GM19035 (cell line): ENCODE results near the gene BCL2L2.

Experiments used
- ATAC-seq: cut with Tn5 transposase; IDR thresholded peaks from one replicate; pipeline ENCODE4 v1.9.1; 2021; ENCODE audit not compliant: unreplicated experiment

BCL2L2 gene

DNA sequence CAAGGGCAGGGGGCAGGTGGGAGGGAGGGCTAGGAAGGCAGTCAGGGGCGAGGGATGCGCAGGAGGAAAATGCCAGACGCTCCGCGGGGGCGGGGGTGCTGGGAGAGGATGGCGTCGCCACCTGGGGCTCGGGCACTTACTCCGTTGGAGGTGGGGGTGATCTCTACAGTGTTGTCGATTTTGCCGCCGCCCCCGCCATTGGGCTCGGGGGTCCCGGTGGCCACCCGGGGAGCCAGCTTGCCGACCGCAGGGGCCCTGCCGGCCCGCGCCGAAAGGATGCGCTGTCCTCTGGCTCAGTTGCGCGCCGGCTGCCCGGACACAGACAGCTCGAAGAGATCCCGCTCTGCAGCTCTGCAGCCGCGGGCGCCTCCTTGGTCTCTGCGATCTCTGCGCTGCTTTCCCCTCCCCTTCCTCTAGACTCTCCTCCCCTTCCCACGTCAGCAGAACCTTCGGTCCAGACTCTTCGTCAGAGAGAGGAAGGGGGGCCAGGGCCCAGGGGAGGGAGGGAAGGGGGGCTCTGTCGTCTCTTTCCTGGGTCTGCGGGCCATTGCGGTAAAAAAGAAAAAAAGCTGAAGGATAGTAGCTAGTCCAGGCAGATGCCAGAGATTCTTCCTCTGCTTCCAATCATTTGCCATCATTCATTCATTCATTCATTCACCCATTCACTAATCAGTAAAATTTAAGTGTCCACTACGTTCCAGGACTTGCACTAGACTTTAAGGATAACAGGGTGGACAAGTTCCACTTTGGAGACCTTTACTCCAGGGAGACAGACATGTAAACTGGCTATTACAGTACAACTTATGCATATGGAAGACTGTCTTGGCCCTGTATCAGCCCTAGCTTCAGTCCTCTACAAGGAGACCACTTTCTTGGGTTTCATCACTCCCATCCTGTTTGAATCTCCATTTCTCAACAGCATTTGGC lies 46.1 kb downstream of the BCL2L2 start, which contains the start of gene SLC22A17:
TSS of gene SLC22A17 (minus strand) at position 382 of the 927 bp plus-strand sequence.
- no peak for ATAC-seq

GRCh38 chr14:23353433-23353780 lies 46.8 kb downstream of the BCL2L2 start:
- ATAC-seq: no peak

DNA sequence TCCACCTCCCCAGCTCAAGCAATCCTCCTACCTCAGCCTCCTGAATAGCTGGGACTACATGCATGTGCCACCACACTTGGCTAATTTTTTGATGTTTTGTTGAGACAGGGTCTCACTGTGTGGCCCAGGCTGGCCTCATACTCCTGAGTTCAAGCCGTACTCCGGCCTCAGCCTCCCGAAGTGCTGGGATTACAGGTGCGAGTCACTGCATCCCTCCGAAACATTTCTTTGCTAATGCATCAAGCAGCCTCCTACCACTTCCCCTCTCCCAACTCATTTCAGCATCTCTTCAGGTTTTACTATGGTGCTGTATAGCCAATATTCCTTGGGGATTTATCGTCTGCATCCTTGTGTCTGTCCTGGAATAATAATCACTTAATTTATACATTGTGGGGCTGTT lies 48.4 kb downstream of the BCL2L2 start:
- ATAC-seq: no peak

- ATAC-seq: no peak
Observed at GRCh38 chr14:23355871-23356435, 49.3 kb downstream of the BCL2L2 start.

DNA sequence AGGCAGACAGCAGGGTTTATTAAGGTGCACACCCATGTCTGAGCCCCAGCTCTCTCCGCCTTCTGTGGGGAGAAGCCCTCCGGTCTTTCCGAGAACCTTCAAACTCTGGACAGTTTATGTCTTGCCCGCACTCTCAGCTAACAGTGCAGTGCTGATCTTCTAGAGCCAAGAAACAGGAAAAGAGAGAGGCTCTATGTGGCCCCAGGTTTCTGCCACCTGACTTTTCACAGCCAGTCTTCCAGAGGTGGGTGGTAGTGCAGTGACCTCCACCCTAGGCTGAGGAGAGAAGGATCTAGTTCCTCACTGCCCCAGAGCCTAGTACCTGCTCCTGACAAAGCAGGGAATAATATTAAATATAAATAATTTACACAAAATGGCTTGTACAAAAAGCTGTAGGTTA lies 50.0 kb downstream of the BCL2L2 start:
- no peak for ATAC-seq

DNA sequence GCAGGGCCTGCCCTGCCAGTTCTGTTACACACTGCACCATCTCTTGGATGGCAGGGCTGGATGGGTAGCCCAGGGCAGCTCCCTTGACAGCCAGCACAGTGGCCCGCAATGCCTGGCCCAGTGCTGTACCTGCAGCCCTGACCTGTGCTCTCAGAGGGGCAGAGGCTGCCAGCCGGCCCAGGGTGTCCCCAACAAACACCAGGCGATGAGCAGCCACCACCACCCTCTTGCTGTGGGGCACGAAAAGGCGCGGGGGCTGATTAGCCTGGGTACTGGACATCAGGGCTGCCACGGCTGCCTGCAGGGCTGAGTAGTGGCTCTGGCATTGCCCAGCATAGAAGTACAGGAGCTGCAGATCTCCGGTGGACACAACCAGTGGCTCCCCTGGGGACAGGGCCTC lies 50.6 kb downstream of the BCL2L2 start:
- no peak for ATAC-seq

- ATAC-seq: no peak
Observed at GRCh38 chr14:23358042-23358441, 51.4 kb downstream of the BCL2L2 start.

DNA sequence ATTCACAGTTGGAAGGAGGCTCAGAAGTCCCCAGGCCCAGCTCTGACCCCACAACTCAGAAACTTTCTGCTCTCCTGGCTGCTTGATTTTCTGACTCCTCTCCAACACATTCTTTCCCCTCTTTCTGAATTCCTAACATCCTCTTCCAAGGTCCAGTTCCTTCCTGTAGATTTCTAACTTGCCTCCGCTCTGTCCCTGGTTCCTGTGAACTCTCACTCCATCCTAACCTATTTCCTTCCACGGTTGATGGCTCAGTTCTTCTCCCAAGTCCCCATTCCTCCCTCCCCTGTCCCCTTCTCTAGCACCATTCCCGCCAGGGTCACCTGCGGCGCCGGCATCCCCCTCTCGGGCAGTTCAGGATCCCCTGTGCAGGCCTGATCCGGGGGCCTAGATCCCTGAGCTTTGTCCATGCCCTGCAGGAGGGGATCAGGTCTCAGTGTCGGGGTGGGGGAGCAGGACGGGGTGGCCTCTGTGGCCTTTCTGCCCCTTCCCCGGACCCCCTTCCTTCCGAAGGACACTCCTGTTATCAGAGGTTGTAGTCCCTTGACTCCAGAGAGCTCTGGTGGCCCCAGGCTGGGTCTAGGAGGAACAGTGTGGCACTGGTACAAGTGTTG lies 52.0 kb downstream of the BCL2L2 start:
- ATAC-seq: no peak

- no peak for ATAC-seq
Observed at GRCh38 chr14:23359167-23359626, 52.6 kb downstream of the BCL2L2 start.

- no peak for ATAC-seq
Observed at GRCh38 chr14:23359722-23360447, 53.3 kb downstream of the BCL2L2 start.

DNA sequence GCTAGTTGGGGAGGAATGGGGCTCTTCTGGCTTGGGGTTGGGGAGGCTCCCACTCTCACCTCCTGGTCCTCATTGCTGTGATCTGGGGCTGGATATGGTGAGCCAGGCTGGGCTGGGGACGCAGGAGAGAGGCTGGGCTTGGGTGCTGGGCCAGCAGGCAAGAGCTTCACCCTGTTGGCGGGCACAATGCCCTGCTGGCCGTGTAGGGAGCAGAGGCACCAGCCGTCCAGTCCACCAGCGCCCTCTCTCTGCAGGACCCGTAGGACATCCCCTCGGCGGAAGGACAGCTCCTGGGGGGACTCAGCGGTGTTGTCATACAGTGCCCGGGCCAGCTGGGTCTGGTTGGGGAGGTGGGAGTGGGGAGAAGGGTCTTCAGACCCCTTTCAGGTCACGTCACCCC lies 53.9 kb downstream of the BCL2L2 start:
- no peak for ATAC-seq

DNA sequence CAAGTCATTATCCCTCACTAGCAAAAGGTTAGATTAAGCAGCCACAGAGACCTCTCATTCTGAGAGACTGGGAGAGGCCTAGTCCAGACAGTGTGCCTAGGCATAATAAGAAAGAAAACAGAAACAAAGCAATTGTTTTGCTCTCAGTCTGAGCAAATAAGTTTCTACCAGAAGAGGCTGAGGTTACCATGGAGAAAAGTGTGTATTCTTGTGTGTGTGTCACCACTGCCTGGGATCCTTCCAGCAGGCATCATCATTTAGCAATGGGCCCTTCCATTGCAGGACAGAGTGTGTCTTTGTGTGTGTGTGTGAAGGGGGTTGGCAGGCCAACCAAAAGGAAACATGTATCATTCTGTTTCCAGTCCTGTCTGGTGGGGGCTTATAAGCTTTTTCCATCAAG lies 54.7 kb downstream of the BCL2L2 start:
- ATAC-seq: no peak
